Measurements from ENCODE around the gene MAPK9. TPM values are rescaled to one million over a fixed set of nuclear protein-coding genes. Genes with fewer than 3 reads are reported as not detected.
"Not testable (repeated sequence)": the region's sequence is repeated elsewhere in the genome, so short reads cannot be mapped to it uniquely, and the experiment has no call there.

Gene MAPK9
- total and polyA plus RNA-seq, 9 donors, result 12.8 to 35.9 (median 28.8) TPM

DNA sequence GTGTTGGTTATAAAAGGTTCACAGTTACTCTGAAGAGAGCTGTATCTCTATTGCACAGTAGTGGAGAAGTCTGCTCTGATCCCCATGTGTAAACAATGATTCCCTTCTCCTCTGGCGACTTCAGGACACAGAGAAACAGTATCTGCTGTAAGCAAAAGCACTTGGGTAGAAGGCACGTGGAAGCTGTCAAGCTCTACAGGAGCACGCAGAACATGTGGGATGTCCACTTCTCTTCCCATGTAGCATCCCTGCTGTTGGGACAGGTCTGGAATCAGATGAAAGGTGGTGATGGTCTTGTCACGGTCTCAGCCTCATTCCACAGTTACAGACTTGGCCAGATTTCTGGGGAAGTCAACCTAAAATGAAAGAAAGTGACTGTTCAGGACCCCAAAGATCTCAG, 9.4 kb upstream of the MAPK9 start:
- Histone ChIP-seq H3K27ac (no peak overlapping the region), H3K4me1 (ENCODE audit: insufficient read depth) (no peaks in the 10 kb centered on the region), H3K4me3 (no peak overlapping the region), H3K36me3 (no peaks in the 10 kb centered on the region), H3K27me3 (no peaks in the 10 kb centered on the region), H3K9me3 (no peaks in the 10 kb centered on the region)
- TF ChIP-seq, protein P1, sequence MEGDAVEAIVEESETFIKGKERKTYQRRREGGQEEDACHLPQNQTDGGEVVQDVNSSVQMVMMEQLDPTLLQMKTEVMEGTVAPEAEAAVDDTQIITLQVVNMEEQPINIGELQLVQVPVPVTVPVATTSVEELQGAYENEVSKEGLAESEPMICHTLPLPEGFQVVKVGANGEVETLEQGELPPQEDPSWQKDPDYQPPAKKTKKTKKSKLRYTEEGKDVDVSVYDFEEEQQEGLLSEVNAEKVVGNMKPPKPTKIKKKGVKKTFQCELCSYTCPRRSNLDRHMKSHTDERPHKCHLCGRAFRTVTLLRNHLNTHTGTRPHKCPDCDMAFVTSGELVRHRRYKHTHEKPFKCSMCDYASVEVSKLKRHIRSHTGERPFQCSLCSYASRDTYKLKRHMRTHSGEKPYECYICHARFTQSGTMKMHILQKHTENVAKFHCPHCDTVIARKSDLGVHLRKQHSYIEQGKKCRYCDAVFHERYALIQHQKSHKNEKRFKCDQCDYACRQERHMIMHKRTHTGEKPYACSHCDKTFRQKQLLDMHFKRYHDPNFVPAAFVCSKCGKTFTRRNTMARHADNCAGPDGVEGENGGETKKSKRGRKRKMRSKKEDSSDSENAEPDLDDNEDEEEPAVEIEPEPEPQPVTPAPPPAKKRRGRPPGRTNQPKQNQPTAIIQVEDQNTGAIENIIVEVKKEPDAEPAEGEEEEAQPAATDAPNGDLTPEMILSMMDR (IDR thresholded peaks at IDR 0.05), result no peak
- TF ChIP-seq POLR2A (IDR thresholded peaks at IDR 0.05) (no peak), EP300 (IDR thresholded peaks at IDR 0.05) (no peak)
- intact Hi-C loops (cut with DNase I), result no loop called here
- WGBS, 3 donors, result 64 to 70% (median 70%) methylated on average over 4 of the region's 4 CpGs
- no peak for DNase-seq

DNA sequence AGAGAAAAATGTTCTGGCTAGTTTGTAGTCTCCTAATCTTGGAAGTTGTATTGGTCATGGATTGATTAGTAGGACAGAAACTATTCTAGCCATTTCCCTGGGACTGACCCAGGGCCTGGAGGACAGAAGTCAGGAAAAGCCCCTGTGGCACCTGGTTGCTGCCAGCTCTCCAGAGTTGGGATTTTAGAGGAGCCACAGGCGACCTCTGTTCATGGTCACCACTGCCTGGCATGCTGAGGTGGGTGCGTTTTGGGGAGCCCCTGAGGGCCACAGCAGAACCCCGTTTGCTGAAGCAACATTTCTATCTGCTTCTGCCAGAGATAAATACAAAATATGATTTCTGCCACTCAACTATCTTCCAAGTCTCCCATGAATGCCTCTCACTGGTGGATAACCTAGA, 7.6 kb upstream of the MAPK9 start:
- Histone ChIP-seq H3K9me3 (no peaks in the 10 kb centered on the region), H3K4me3 (no peak overlapping the region), H3K27me3 (no peaks in the 10 kb centered on the region), H3K36me3 (no peaks in the 10 kb centered on the region), H3K4me1 (ENCODE audit: insufficient read depth) (no peaks in the 10 kb centered on the region), H3K27ac (no peak overlapping the region)
- DNase-seq, result no peak
- WGBS, 3 donors, result 52 to 89% (median 86%) methylated on average over 3 of the region's 3 CpGs
- TF ChIP-seq, protein P1 (IDR thresholded peaks at IDR 0.05), result no peak
- TF ChIP-seq POLR2A (IDR thresholded peaks at IDR 0.05), result no peak
- TF ChIP-seq EP300 (IDR thresholded peaks at IDR 0.05), result no peak
- intact Hi-C loops (cut with DNase I), result loop anchor here in 2 of 4 donors (10.0 kb wide), 2 partner anchors 55 to 165 kb away; partner anchors contain the start of gene GFPT2 (in 1 of the 2)

DNA sequence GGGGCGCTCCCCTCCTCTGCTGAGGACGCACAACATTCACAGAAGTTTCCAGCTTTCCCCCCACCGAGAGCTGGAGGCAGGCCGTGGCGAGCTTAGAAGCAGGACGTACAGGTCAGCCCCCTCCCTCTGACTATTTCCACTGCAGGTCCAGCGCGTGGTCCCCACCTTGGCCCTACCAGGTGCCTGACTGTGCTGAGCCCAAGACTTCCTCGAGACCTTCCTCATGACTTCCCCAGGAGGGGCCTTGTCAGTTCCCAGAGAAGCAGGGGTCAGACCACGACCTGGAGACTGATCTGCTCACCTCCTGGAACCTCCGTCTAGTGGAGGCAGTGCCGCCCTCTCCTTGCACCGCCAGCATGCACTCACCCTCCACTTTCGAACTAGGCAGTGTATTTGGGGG, 7.1 kb upstream of the MAPK9 start:
- not testable (repeated sequence) for H3K9me3 ChIP-seq; H3K4me3 ChIP-seq; H3K4me1 ChIP-seq (ENCODE audit: insufficient read depth); H3K27ac ChIP-seq; H3K36me3 ChIP-seq; H3K27me3 ChIP-seq; DNase-seq
- WGBS, 3 donors, result 80 to 90% (median 84%) methylated on average over 14 of the region's 14 CpGs
- intact Hi-C loops (cut with DNase I), result loop anchor here in 2 of 4 donors (10.0 kb wide), 2 partner anchors 56 to 166 kb away; partner anchors contain the start of gene GFPT2 (in 1 of the 2)

DNA sequence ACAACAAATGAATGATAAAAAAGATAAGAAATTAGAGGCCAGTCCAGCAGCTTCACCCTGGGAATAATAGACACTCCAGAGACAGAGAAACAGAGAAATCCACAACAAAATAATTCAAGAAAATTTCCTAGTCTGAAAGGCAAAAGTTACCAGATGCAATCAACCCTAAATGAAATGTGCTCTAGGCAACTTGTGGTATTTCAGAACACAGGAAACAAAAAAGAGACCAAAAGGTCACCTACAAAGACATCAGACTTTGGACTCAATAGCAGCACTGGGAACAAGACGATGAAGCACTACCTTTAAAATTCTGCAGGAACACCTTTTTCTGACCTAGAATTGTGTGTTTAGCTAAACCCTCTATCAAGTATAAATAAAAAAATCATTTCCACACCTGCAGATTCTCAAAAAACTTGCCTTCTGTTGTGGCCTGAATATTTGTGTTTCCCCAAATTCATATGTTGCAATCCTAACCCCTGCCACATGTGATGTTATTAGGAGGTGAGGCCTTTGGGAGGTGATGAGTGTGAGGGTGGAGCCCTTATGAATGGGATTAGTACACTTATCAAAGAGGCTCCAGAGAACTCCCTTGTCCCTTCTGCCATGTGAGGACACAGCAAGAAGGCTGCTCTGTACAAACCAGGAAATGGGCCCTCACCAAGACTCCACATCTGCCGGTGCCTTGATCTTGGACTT, 5.9 kb upstream of the MAPK9 start:
- 91 to 99% (median 98%) methylated on average over 2 of the region's 2 CpGs for WGBS, 3 donors
- intact Hi-C loops (cut with DNase I), result loop anchor here in 2 of 4 donors (10.0 kb wide), 2 partner anchors 57 to 167 kb away; partner anchors contain the start of gene GFPT2 (in 1 of the 2)
- DNase-seq, result no peak
- Histone ChIP-seq H3K27ac (no peak overlapping the region), H3K4me3 (no peak overlapping the region), H3K27me3 (no peaks in the 10 kb centered on the region), H3K4me1 (ENCODE audit: insufficient read depth) (no peaks in the 10 kb centered on the region), H3K9me3 (no peaks in the 10 kb centered on the region), H3K36me3 (no peaks in the 10 kb centered on the region)
- TF ChIP-seq, protein P1 (IDR thresholded peaks at IDR 0.05), result no peak
- TF ChIP-seq POLR2A (IDR thresholded peaks at IDR 0.05), result no peak
- no peak for TF ChIP-seq EP300 (IDR thresholded peaks at IDR 0.05)

DNA sequence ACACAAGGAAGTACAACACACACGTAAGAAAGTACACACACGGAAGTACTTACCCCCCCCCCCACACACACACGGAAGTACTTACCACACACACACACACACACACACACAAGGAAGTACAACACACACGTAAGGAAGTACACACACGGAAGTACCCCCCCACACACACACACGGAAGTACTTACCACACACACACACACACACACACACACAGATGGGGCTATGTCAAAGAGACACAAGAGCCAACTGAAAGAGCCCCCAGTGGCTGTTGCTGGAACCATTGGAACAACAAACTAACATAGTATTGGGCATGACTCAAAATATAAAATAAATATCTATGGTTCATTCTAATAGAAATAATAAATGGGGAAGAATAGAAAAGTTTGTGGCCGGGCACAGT, 4.9 kb upstream of the MAPK9 start:
- H3K27ac ChIP-seq, result no peak overlapping the region
- WGBS, 3 donors, result 43 to 60% (median 52%) methylated on average over 4 to 7 of the region's 7 CpGs
- intact Hi-C loops (cut with DNase I), result loop anchor here in 2 of 4 donors (10.0 kb wide), 2 partner anchors 58 to 168 kb away; partner anchors contain the start of gene GFPT2 (in 1 of the 2)
- no peaks in the 10 kb centered on the region for H3K9me3 ChIP-seq
- H3K4me1 ChIP-seq (ENCODE audit: insufficient read depth), result no peaks in the 10 kb centered on the region
- no peak for DNase-seq
- TF ChIP-seq EP300 (IDR thresholded peaks at IDR 0.05), result no peak
- TF ChIP-seq, protein P1 (IDR thresholded peaks at IDR 0.05), result no peak
- TF ChIP-seq POLR2A (IDR thresholded peaks at IDR 0.05), result no peak
- no peaks in the 10 kb centered on the region for H3K27me3 ChIP-seq
- H3K4me3 ChIP-seq, result no peak overlapping the region
- no peaks in the 10 kb centered on the region for H3K36me3 ChIP-seq

Measured in ovary (tissue), 9 donors.